ENCODE data around the gene SHKBP1. TPM values are rescaled to one million over a fixed set of nuclear protein-coding genes. Genes with fewer than 3 reads are reported as not detected.

SHKBP1 gene
- total and polyA plus RNA-seq, 9 of the 15 experiments (the other 6 are each of a cell fraction or from before 2014, with no cell fraction given) = 1.2 to 58.1 (median 22.3) TPM

- peak in 1 of 2 experiments; percentile 34; a peak in 1 of 4 replicates for TF ChIP-seq MLLT1 (IDR thresholded peaks at IDR 0.05)
- peak; percentile 54 for TF ChIP-seq CXXC5 (CRISPR knock-in tag; IDR thresholded peaks at IDR 0.05)
- TF ChIP-seq KDM2B (CRISPR knock-in tag; IDR thresholded peaks at IDR 0.05) = no peak
- 0 out of 2 replicates have a peak, but pooled peaks have one; percentile 62 for TF ChIP-seq TRIM25 (IDR thresholded peaks at IDR 0.05; ENCODE audit: borderline replicate concordance)
- peak; percentile 67 for TF ChIP-seq CCNT2 (IDR thresholded peaks at IDR 0.05; ENCODE audit: borderline replicate concordance, extremely low read depth, insufficient read length, low read depth, low read length)
- TF ChIP-seq ZFX (CRISPR knock-in tag; IDR thresholded peaks at IDR 0.05) = peak; percentile 65
- 0 out of 4 replicates have a peak, but pooled peaks of 1 of the 2 experiments have one; percentile 30 for TF ChIP-seq TEAD1 (CRISPR knock-in tag; IDR thresholded peaks at IDR 0.05)
- no peak for TF ChIP-seq GTF2F1 (IDR thresholded peaks at IDR 0.05; ENCODE audit: low read depth, low read length)
- TF ChIP-seq FUS (optimal IDR thresholded peaks at IDR 0.05; ENCODE audit: low read depth, low read length) = peak; percentile 72
- peak; percentile 75 for TF ChIP-seq VEZF1 (CRISPR knock-in tag; IDR thresholded peaks at IDR 0.05)
- TF ChIP-seq MYC (IDR thresholded peaks at IDR 0.05; ENCODE audit: low read depth, low read length) = no peak
- 0 out of 2 replicates have a peak, but pooled peaks have one; percentile 56 for TF ChIP-seq MYC (CRISPR knock-in tag; IDR thresholded peaks at IDR 0.05; ENCODE audit: borderline replicate concordance, low read depth)
- no peak for TF ChIP-seq POLR3A (IDR thresholded peaks at IDR 0.05; ENCODE audit: borderline replicate concordance, extremely low read depth, insufficient read depth, insufficient read length)
- TF ChIP-seq ZNF232 (CRISPR knock-in tag; IDR thresholded peaks at IDR 0.05) = no peak
- 0 out of 2 replicates have a peak, but pooled peaks have one; percentile 51 for TF ChIP-seq THRB (CRISPR knock-in tag; conservative IDR thresholded peaks at IDR 0.05)
- 0 out of 2 replicates have a peak, but pooled peaks have one; percentile 33 for TF ChIP-seq ZNF263 (CRISPR knock-in tag; IDR thresholded peaks at IDR 0.05; ENCODE audit: borderline replicate concordance)
These were observed 33.1 kb downstream of the SHKBP1 start (continued) for GRCh38 chr19:40609561-40610395.

Measured in K562 (cell line).